ENCODE results near the gene ZNF512B. TPM values are rescaled to one million over a fixed set of nuclear protein-coding genes. Genes with fewer than 3 reads are reported as not detected.
"Not testable (repeated sequence)": the region's sequence is repeated elsewhere in the genome, so short reads cannot be mapped to it uniquely, and the experiment has no call there.

Gene ZNF512B
- total RNA-seq, 2 donors from 2014 or later: 10.0 to 21.4 TPM

- H3K36me3 Mint-ChIP-seq: peaks cover 30 to 42% of the 10 kb centered on the region in 2 donors
- no peaks in the 10 kb centered on the region for H3K9me3 Mint-ChIP-seq
- DNase-seq (ENCODE audit: low spot score in 2 of 2) (peak; percentile 96), ATAC-seq (peak; percentile 64 to 65)
- H3K27ac Mint-ChIP-seq: peak within 1 kb of the TSS; percentile 93 to 99
Measured at GRCh38 chr20:63980806-63981728, 11.3 kb upstream of the ZNF512B start, which contains the start of gene PRPF6. Gene PRPF6, plus strand, starts transcription at chr20:63981132. Its CDS starts 114 bp downstream, at chr20:63981246.

- peak; percentile 39 to 59 for ATAC-seq
Measured at GRCh38 chr20:63980317-63980805, 10.6 kb upstream of the ZNF512B start.

DNA sequence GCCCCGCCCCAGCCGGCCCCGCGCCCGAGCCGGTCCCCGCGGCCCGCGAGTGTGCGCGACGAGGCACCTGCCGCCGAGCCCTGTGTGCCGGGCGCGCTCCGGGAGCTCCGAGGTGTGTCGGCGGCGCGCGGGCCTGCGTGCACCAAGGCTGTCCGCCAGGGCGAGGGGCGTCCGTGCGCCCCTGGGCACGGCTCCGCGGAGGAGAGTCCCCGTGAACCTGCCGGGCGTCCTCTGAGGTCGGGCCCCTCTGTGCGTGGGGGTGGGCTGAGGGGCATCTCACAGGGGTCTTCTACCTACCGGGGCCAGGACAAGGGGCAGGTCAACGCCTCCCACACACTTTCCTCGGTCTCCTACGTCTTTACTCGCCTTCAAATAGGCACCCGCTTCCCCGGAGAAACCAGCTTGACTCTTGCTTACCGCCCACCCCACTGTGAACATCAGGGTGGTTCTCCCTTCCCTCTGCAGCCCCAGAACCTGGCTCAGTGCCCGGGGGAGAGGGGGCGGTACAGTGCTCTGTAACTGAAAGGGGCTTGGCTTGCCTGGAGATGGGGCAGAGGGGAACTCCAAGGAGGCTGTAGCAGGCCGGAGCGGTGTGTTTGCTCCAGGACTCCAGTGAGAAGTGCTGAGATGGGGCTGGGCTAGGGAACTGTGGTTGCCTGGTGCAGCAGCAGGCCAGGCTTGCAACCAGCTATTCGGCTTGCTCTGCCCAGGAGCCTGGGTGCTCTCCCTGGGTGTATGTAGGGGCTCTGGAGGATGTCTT lies 10.0 kb upstream of the ZNF512B start, which contains the start of gene SAMD10:
TSS of gene SAMD10 (minus strand) at position 86 of the 760 bp plus-strand sequence. CDS start 175 bp downstream, outside the sequence.
- Mint-ChIP-seq H3K36me3 (peaks cover 25 to 45% of the 10 kb centered on the region in 2 donors), H3K27ac (peak within 1 kb of the TSS; percentile 93 to 99), H3K9me3 (no peaks in the 10 kb centered on the region)
- ATAC-seq (peak; percentile 21 to 59), DNase-seq (ENCODE audit: low spot score in 2 of 2) (peak in 1 of 2 donors; percentile 85)

More at GRCh38 chr20:63980317-63980805, 10.6 kb upstream of the ZNF512B start:
- Mint-ChIP-seq H3K27ac (peak overlapping the region; percentile 93 to 99), H3K9me3 (no peaks in the 10 kb centered on the region), H3K36me3 (peaks cover 28 to 48% of the 10 kb centered on the region in 2 donors)
- no peak for DNase-seq (ENCODE audit: low spot score in 2 of 2)

DNA sequence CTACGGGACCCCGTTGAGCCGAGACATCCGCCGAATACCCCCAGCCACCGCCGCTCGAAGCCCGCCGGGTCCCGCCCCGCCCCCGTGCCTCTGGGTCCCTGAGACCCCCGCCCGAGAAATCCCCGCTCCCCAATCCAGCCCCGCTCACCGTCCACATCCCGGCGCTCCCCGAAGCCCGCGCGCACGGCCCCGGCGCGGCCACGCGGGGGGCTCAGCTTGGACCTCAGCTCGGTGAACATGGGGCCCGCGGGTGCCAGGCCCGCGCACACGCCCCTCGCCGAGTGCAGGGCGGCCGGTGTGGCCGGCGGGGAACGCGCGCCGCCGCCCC lies 9.5 kb upstream of the ZNF512B start:
- Mint-ChIP-seq H3K36me3 (peaks cover 20 to 41% of the 10 kb centered on the region in 2 donors), H3K9me3 (no peaks in the 10 kb centered on the region), H3K27ac (peak overlapping the region; percentile 22 to 85)
- ATAC-seq: no peak
- no peak for DNase-seq (ENCODE audit: low spot score in 2 of 2)

GRCh38 chr20:63978319-63979228 lies 8.8 kb upstream of the ZNF512B start:
- ATAC-seq: peak; percentile 19 to 35
- H3K27ac Mint-ChIP-seq: peak overlapping the region; percentile 77 to 85
- DNase-seq (ENCODE audit: low spot score in 2 of 2): peak; percentile 67 to 90

DNA sequence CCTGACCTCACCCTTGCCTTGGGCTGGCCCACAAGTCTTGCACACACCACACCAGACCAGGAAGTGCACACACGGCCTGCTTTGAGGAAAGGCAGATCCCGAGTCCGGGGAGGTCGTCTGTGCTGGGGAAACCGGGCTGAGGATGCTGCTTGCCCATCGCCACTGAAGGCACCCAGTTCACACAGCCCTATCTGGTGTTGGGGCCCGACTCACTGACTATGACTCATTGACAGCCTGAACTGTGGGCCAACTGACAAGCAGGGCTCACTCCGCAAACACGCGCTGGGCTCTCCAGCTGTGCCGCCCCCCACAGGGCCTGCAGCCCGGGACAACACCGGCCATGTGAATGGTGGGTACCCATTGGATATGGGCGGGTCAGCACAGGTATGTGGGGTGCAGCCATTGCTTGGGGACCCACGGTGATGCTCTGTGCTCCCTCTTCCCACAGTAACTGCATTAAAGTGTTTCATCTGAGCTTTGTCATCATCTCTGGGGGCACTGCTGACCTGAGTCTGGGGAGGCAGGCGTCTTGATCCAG lies 8.1 kb upstream of the ZNF512B start:
- H3K27ac Mint-ChIP-seq: peak overlapping the region; percentile 77 to 85
- peaks cover 16 to 50% of the 10 kb centered on the region in 2 donors for H3K36me3 Mint-ChIP-seq
- H3K9me3 Mint-ChIP-seq: no peaks in the 10 kb centered on the region
- peak; percentile 51 to 58 for ATAC-seq
- DNase-seq (ENCODE audit: low spot score in 2 of 2): peak; percentile 61 to 76

More at GRCh38 chr20:63978319-63979228, 8.8 kb upstream of the ZNF512B start:
- Mint-ChIP-seq H3K9me3 (no peaks in the 10 kb centered on the region), H3K36me3 (peaks cover 20 to 48% of the 10 kb centered on the region in 2 donors)

DNA sequence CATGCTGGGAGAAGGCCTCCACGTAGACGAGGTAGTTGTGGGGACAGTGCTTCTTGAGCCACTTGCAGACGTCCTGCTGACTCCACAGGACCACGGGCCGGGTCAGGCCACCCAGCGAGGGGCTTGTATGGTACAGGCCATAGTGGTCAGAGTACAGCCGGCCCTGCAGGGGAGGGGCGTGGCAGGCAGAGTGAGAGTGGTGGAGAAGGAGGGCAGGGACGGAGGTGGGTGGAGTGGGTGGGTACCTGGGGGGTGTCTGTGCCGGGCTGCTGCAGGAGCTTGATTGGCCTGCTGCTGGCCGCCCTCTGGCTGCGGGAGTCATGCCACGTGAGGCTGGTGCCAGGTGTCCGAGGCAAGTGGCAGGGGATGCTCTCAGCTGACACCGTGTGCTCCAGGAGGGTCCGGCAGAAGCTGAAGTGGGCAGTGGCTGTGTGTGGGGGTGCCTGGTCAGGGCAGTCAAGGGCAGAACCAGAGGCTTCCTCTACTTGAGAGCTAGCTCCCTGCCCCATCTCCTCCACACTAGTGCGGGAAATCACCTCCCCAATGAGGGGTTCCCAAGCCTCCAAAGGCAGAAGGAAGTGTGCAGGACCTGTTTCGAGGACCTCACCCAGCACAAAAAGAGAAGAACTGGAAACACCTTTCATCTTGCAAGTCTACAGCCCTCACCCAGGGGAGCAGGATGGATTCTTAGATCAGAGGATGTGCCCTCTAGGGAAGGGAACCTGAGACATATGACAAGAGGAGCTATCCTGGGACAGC lies 7.4 kb upstream of the ZNF512B start:
- H3K27ac Mint-ChIP-seq: peak overlapping the region in 1 of 2 donors; percentile 85
- no peaks in the 10 kb centered on the region for H3K9me3 Mint-ChIP-seq
- ATAC-seq: no peak
- peak in 1 of 2 donors; percentile 61 for DNase-seq (ENCODE audit: low spot score in 2 of 2)
- peaks cover 11 to 50% of the 10 kb centered on the region in 2 donors for H3K36me3 Mint-ChIP-seq

DNA sequence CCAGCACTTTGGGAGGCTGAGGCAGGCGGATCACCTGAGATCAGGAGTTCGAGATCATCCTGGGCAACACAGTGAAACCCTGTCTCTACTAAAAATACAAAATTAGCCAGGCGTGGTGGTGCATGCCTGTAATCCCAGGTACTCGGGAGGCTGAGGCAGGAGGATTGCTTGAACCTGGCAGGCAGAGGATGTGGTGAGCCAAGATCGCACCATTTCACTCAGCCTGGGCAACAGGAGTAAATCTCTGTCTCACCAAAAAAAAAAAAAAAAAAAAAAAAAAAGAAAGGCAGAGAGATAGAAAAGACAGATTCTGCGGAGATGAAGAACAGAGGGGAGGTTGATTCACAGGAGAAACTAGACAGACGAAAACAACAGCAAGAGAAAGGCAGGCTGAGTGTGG lies 6.8 kb upstream of the ZNF512B start:
- DNase-seq (ENCODE audit: low spot score in 2 of 2): peak in 1 of 2 donors; percentile 33
- H3K9me3 Mint-ChIP-seq, ATAC-seq: not testable (repeated sequence)
- H3K36me3 Mint-ChIP-seq: peaks cover 6 to 45% of the 10 kb centered on the region in 2 donors
- H3K27ac Mint-ChIP-seq: peak overlapping the region; percentile 51 to 85

- H3K27ac Mint-ChIP-seq: peak overlapping the region in 1 of 2 donors; percentile 4
- H3K9me3 Mint-ChIP-seq: no peaks in the 10 kb centered on the region
- peak in 1 of 2 donors; percentile 51 for DNase-seq (ENCODE audit: low spot score in 2 of 2)
- ATAC-seq: no peak
- H3K36me3 Mint-ChIP-seq: peaks cover 6 to 40% of the 10 kb centered on the region in 2 donors
Measured at GRCh38 chr20:63974402-63975200, 4.9 kb upstream of the ZNF512B start.

DNA sequence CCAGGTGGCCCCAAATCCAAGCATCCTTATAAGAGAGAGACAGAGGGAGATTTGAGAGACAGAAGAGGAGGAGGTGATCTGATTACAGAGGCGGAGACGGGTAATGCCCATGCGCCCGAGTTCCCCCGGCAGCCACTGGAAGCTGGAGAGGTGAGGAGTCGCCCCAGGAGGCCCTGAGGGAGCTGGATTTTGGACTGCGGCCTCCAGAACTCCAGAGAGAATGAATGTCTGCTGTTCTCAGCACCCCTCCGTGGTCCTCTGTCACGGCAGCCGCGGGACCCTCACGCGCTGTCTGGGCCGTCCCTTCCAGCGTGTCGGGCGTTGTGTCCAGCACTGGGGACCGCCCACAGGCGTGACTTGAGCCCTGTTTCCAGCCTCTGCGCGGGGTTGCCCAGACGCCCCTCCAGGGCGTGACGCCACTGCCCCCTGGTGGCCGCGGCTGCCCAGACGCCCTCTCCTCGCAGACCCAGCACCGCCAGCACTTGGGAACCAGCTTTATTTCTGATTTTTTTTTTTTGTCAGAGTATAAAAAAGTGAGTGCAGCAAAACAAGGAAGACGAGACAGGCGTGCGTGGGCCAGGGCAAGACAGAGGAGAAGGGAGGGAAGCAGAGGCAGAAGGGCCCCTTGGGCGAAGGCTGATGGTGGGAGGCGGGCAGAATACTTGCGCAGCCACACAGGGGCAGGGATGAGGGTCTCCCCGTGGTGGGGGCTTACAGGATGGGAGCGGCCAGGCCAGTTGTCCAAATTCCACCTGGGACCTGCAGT lies 4.1 kb upstream of the ZNF512B start:
- Mint-ChIP-seq H3K9me3 (no peaks in the 10 kb centered on the region), H3K27ac (peak overlapping the region; percentile 4 to 31), H3K36me3 (peaks cover 6 to 42% of the 10 kb centered on the region in 2 donors)
- ATAC-seq: peak; percentile 38 to 42
- peak; percentile 80 to 88 for DNase-seq (ENCODE audit: low spot score in 2 of 2)

- Mint-ChIP-seq H3K36me3 (peaks cover 6 to 43% of the 10 kb centered on the region in 2 donors), H3K9me3 (no peaks in the 10 kb centered on the region), H3K27ac (peak overlapping the region in 1 of 2 donors; percentile 4)
- ATAC-seq (no peak), DNase-seq (ENCODE audit: low spot score in 2 of 2) (peak in 1 of 2 donors; percentile 49)
Measured at GRCh38 chr20:63973160-63973479, 3.4 kb upstream of the ZNF512B start.

- Mint-ChIP-seq H3K36me3 (peaks cover 6 to 42% of the 10 kb centered on the region in 2 donors), H3K9me3 (no peaks in the 10 kb centered on the region), H3K27ac (no peak overlapping the region)
- ATAC-seq (no peak), DNase-seq (ENCODE audit: low spot score in 2 of 2) (peak in 1 of 2 donors; percentile 47)
Measured at GRCh38 chr20:63972312-63973159, 2.8 kb upstream of the ZNF512B start.

- ATAC-seq, H3K27ac Mint-ChIP-seq: not testable (repeated sequence)
Measured at GRCh38 chr20:63971960-63972311, 2.2 kb upstream of the ZNF512B start.

More at GRCh38 chr20:63971960-63972311, 2.2 kb upstream of the ZNF512B start:
- peaks cover 6 to 38% of the 10 kb centered on the region in 2 donors for H3K36me3 Mint-ChIP-seq
- DNase-seq (ENCODE audit: low spot score in 2 of 2); H3K9me3 Mint-ChIP-seq: not testable (repeated sequence)

Data from activated naive CD4-positive, alpha-beta T cell treated with anti-CD3 and anti-CD28 coated beads, Interleukin-2, amount 50 U/mL, for 72 hours (primary cell).